Endometrium (tissue), 2 donors: ENCODE results near the gene FANCI.
"Not testable (repeated sequence)": the region's sequence is repeated elsewhere in the genome, so short reads cannot be mapped to it uniquely, and the experiment has no call there.

Source experiments
- FAIRE-seq: peaks from 2 replicates; lab custom pipeline; 2012; peaks lifted over from hg19 to GRCh38; lab: Jason Lieb, UNC
- donor health status: control.
- donor health status: control.

FANCI gene

DNA sequence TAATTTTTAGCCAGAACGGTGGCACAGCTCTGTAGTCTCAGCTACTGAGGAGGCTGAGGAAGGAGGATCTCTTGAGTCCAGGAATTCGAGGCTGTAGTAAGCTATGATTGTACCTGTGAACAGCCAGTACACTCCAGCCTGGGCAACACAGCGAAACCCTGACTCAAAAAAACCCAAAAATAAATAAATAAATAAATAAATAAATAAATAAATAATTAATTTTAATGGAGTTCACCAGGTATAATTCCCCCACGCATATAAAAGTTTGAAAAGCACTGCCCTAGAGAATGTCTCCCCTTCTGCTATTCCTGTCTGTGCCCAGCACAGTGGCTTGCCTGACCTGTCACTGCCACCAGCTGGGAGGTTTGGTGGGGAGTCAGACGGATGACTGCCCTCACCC is 18.2 kb upstream of the FANCI start:
- FAIRE-seq: no peak

DNA sequence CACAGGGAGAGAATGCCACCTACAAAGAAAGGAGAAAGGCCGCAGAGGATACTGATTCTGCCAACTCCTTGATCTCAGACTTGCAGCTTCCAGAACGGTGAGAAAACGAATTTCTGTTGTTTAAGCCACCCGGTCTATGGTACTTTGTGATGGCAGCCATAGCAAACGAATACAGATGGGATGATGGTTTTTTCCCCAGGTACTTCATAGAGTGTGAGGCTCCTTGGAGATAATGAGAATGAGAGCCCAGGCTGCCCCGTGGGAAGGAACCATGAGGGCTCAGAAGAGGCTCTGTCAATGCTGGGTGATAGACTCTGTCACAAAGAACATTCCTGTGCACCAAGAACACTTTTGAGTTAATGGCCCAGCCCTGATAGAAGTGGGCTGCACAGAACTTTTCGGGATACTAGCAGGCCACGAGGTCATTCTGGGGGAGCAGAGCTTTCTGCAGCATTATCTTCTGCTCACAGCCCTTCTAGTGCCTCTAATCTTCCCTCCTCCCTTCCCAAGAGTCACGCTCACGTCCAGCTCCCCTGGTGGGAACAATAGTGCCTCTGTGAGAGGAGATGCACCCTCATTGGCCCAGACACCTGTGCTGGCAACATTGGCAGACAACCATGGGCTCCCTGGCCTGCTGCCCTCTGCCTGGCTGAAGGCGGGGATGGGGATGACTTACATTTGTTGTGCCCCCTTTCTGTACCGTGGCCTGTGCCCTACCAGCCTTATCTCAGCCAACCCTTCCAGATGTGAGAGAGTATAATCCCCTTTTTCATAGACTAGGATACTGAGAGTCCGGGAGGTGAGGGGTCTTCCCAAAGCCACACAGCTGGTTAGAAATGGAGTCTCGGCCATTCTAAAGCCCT is 17.2 kb upstream of the FANCI start:
- no peak for FAIRE-seq

DNA sequence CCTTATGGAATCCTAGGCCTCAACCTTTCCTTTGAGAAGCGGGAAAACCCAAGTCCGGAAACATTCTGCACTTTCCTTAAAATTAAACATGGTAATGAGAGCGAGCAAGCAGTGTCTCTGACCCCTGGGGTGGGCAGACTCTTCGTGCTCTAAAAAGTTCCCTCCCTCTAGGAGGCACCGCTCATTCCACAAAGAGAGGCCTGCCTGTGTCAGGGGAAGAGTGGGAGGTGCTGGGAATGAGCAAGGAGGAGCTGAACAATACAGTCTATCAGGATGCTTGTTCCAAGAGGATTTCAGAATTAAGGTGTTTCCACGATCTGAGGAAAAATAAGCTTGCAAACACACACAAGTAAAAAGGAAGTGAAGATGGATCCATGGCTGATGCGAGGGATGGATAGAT is 16.4 kb upstream of the FANCI start:
- no peak for FAIRE-seq

DNA sequence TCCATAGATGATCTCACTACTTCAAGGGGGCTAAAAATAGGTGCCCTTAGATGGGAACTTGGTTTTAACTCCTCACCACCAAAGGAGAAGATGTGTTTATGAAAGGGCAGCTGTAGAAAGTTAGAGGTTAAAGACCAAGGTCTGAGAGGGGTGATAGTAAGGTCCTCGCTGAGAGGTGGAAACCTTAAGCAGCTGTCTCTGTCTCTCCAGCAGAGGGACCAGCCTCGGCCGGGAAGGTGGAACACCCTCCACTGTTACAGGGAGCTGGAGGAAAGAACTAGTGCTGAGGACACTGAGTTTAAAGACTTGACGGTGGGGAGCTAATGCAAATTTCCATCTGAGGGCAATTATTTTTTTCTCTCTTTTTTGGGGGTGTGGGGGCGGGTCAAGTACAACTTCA is 13.5 kb upstream of the FANCI start:
- FAIRE-seq: no peak

DNA sequence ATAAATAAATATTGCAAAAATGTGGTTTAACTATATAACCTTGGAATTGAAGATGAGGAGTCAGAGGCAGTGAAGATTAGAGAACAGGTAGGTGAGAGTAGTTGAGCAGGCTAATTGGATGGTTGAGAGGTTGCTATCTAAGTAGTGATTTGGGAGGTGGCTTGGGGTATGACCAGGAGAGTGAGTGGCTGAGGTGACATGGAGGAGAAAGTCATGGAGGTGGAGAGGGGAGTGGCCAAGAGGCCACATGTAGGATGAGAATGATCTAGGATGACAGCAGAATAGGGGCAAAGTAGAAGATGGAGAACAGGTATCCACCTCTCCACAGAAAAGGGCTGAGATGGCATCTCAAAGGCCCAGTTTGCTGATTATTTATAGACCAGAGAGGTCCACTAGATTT is 11.9 kb upstream of the FANCI start:
- FAIRE-seq: no peak

DNA sequence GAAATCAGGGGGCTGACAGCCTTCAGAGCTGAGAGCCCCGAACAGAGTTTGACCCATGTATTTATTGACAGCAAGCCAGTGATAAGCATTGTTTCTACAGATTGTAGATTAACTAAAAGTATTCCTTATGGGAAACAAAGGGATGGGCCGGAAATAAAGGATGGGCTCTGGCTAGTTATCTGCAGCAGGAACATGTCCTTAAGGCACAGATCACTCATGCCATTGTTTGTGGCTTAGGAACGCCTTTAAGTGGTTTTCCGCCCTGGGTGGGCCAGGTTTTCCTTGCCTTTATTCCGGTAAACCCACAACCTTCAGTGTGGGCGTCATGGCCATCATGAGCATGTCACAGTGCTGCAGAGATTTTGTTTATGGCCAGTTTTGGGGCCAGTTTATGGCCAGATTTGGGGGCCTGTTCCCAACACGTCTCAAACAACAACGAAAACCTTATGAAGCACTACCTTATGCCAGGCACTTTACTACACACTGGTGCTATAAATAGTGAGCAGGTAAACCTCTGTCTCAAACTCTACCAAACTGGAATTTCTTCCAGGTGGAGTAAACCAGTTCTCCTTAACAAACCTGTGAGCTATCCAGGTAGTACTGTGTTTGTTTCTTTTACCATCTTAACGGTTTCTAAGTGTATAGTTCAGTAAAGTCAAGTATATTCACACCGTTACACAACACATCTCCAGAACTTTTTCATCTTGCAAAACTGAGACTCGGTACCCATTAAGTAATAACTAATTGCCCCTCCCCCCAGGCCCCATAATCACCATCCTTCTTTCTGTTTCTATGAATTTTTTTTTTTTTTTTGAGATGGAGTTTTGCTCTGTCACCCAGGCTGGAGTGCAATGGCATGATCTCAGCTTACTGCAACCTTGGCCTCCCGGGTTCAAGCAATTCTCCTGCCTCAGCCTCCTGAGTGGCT is 3.6 kb upstream of the FANCI start:
- FAIRE-seq: not testable (repeated sequence)

DNA sequence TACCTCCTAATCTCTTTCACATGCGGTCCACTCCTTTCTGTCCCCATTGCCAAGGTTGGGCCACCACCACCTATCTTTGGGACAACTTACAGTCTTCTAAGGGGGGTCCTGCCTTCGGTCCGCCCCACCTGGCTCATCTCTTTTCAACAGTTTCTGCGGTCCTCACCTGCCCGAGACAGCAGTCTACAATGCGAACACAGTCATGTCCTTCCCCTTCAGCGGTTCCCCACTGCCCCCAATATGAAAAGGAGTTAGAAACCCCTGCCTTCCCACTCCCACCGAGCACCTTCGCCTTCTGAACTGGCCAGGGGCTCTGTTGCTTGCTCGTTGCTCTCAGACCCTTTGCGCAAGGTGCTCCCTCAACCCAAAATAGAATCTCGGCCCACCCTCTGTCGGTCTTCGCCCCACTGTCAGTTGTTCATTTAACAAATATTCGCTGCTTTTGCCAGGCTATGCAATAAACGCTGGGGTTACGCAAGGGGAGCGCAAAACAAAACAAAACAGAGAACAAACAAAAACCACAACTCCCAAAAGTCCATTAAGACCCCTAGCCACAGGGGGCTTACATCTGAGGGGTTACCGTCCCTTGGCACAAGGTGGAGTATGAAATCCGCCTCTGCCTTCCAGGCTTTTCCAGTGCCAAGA is 611 bp upstream of the FANCI start:
- no peak for FAIRE-seq

DNA sequence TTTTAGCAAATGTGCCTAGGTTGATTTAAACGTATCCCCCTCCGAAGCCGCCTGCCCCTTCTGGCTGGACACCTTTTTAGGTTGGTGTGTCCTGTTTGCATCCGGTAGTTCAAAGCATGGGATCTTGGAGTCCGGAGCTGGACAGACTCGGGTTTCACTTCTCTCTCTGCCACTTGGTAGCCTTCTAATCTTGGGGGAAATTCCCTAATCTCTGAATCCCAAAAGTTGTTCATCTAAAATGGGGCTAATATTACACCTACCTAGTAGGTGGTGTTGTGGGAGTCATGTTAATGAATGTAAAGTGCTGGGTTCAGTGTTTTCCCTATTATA is 760 bp downstream of the FANCI start:
- FAIRE-seq: no peak

DNA sequence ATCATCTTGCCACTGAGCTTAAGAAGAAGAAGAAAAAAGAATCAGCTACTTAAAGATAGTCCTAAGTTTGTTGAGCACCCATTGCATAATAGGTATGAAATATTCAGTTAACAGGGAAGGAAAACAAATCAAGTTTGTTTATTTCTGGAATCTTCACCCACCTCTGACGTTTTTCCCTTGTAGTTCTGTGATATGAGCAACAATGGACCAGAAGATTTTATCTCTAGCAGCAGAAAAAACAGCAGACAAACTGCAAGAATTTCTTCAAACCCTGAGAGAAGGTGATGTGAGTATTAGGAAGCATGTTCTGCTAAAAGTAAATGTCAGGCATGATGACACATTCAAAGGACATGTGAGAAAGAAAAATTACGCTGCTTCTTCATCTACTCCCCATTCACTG is 3.7 kb downstream of the FANCI start:
- FAIRE-seq: no peak

DNA sequence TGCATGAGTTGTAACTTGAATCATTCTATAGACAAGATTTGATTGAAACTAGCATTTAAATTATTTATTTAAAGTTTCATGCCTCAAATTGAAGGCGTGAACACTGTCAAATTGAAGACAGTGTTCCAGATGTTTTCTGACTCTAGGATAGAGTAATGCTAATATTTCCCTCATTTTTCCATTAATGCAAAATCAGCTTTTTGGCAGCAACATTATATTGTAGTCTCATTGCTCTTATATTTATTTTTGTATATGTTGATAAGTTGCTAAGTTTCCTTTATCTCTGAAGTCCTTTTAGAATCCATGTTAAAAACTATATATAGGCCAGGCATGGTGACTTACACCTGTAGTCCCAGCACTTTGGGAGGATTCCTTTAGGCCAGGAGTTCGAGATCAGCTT is 4.8 kb downstream of the FANCI start:
- FAIRE-seq: no peak

DNA sequence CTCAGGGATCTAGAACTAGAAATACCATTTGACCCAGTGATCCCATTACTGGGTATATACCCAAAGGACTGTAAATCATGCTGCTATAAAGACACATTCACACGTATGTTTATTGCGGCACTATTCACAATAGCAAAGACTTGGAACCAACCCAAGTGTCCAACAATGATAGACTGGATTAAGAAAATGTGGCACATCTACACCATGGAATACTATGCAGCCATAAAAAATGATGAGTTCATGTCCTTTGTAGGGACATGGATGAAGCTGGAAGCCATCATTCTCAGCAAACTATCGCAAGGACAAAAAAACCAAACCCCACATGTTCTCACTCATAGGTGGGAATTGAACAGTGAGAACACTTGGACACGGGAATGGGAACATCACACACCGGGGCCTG is 6.4 kb downstream of the FANCI start:
- FAIRE-seq: not testable (repeated sequence)

DNA sequence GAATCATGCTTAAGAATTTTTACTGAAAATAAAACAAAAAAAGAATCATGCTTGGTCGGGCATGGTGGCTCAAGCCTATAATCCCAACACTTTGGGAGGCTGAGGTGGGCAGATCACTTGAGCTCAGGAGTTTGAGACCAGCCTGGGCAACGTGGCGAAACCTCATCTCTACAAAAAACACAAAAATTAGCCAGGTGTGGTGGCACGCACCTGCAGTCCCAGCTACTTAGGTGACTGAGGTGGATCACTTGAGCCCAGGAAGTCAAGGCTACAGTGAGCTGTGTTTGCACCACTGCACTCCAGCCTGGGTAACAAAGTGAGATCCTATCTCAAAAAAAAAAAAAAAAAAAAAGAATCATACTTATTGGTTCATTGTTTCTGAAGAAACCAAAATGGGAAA is 33.5 kb downstream of the FANCI start:
- FAIRE-seq: not testable (repeated sequence)

DNA sequence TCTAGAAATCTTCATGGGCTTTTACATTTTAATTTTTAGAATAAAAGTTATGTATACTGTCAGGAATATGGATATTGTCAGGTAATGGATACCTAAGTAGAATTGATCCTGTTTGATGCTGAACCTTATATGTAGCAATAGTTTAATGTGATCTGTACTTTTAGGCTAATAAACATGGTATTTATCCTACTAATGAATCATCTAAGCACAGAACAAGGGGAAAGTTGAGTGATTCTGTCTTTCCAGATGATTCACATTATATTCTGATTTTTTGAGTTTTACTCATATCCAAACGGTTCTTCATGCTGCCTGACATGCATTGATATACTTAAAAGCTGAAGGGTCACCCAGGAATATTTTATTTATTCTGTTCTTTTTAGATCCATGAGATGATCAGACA is 34.5 kb downstream of the FANCI start:
- no peak for FAIRE-seq

DNA sequence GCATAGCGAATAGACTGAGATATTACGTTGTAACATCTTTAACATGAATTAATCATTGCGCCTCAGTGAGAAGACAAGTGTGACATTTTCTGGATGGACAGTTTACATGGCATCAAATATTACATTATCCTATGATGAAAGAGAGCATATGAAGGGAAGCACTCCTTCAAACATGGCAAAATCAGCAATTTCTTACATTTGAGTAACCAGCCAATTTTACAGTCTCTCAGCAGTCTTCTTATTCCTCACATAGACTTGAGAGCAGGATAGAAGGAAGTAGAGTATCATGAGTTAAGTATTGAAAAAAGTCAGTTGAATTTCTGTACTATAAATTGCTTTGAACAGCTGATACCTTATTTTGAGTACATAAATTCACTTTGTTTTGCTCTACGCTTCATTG is 38.9 kb downstream of the FANCI start:
- FAIRE-seq: no peak

DNA sequence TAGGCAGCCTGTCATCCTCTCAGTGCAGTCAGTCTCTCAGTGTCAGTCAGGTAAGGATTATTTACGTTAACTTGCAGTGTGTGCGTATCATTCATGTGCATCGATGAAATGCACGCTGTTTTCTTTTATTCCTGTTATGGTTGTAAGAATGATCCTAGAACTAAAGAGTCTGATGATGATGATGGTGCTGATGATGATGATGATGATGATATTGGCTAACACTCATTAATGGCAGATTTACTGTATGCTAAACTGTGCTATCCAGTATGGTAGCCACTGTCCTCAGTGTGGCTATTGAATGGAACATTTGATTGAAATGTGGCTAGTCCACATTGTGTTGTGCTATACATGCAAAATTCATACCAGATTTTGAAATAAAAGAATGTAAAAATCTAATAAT is 39.4 kb downstream of the FANCI start:
- no peak for FAIRE-seq

DNA sequence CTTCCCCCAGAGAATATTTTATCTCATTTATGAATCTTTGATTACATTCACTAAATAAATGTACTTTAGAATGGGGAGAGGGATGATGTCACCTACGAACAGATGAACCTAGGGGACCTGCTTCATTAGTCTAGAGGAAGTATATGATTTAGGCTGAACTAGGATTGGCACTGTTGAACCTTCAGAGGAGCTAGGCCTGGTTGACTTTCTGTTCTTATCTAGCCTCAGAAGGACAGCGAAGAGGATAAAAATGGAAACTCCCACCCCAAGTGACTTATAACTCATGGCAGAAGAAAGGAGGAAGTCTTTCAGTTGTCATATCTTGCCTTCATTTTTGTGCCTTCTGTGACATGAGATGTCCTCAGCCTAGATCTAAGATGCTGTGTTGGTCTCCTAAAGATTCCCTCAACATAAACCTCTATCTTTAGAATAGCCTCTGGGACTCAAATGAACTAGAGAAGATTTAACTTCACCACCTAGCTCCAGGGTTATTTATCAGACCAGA is 48.2 kb downstream of the FANCI start:
- FAIRE-seq: no peak

DNA sequence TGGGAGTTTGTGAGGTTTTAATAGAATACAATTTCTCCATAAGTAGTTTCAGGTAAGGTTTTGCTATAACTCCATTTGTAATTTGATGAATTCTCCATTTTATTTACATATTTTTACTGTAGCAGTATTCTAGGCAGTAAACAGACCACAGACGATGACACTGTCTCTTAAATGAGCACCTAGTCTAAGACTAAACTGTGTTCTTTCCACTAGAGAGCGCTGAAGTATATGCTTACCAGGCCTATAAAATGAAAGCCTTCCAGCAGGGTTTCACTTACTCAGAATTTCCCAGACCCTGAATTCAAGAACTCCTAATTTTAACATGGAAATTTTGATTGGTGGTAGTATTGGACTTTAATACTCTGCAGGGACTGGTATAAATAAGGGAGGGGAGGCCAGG is 49.2 kb downstream of the FANCI start:
- FAIRE-seq: no peak

DNA sequence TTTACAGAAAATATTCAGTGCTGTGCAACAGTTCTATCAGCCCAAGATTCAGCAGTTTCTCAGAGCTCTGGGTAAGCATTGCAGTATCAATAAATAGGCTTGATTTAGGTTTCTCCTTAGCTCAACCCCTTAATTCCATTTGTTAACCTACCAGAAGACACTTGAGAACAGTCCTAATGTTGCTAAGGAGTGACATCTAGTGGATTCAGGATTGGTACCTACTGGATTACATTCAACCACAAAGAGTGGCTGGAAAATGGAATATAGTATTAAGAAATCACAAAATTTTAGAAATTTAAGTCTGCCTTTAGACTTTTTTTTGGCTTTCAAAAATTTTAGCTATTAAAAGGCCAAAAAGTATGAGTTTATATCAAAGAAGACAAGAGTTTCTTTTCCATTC is 56.1 kb downstream of the FANCI start:
- no peak for FAIRE-seq

DNA sequence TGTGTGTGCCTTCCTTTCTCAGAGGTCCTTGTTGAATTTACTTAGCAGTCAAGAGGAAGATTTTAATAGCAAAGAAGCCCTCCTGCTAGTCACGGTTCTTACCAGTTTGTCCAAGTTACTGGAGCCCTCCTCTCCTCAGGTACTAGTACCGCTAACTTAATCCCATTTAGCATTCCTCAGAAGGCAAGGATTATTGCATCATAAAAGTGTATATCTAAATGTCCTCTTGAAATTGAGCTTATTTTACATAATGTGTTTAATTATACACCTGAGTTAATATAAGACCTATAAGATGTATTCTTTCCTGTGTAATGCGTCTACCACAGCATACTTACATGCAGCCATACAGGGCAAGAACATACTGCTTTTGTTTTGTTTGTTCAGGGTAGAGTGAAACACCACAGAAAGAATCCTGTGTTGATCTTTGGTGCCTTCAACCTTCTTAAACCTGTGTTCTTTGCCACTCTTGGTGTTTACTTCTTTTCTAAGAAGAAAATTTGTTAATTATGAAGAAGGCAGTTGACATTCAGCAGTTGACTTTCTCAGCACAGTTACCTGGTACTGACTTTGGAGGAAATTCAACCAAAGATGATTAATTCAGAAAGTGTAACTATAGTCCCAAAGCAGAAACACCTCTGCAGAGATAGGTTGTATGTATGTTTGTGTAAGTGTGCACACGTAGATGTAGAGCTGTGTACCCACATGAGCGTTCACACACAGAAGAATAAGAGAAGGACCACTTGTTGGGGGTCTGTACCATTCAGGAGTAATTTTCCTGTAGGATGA is 57.7 kb downstream of the FANCI start:
- FAIRE-seq: no peak

DNA sequence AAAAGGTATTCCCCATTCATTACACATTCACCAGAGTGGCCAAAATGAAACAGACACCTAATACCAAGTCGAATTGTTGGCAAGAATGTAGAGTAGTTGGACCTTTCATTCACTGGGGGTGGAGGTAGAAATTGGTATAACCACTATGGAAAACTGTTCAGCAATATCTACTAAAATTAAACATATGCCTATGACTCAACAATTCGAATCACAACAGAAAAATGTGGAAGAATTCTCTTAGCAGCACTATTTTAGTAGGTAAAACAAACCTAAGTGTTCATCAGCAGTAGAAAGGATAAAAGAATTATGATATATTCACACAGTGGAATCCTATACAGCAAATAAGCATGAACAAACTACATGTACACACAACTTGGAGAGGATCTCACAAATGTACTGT is 60.2 kb downstream of the FANCI start:
- no peak for FAIRE-seq

DNA sequence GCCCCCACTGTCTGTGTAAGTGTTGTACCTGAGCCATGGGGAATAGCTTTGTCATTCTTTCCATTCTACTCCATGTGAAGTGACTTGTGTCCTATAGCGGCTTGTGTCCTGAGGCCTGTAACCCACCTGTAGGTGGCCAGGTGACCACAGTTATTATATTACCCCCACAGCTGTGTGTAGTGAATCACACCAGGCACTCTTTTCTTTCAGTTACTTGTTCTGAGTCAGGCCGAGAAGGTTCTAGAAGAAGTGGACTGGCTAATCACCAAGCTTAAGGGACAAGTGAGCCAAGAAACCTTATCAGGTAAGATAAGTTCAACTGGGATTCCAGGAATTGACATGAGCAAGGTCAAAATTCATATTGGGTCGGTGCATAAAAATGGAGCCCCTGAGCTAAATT is 61.6 kb downstream of the FANCI start:
- FAIRE-seq: no peak

DNA sequence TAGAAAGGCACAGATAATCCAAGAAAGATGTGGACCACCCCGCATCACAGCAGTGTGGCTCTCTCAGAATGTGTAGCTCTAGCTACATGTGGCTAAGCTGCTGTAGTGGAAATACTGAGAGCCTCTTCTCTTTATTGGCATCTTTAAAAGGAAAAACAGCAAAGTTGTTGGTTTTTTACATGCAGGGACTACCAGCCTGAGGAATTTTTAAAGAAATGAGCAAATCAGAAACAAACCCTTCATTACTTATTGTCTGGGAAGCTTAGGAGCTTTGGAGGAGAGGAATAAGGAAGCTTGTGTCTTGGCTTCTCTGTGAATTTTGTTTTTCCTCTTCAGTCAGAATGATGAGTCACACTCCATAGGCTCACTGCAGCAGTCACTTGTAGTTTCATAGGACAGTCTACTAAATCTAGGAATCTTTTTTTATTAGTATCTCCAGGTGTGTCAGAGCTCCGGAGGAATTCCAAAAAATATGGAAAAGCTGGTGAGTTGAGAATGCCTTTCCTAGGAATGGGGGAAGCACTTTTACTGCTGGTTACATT is 63.3 kb downstream of the FANCI start:
- no peak for FAIRE-seq
